ENCODE data around the gene SLC8A2.

Gene SLC8A2

GRCh38 chr19:47511128-47511517, 39.4 kb upstream of the SLC8A2 start:
- H3K4me3 ChIP-seq (ENCODE audit: low read length), result no peak overlapping the region
- peak overlapping the region; percentile 0 for H3K9ac ChIP-seq (ENCODE audit: low read length)
- peaks cover 67% of the 10 kb centered on the region for H3K4me1 ChIP-seq (ENCODE audit: control insufficient read depth, insufficient read depth, low read length)

GRCh38 chr19:47510516-47511127, 38.9 kb upstream of the SLC8A2 start:
- Histone ChIP-seq H3K27me3 (ENCODE audit: control insufficient read depth, insufficient read depth, low read length) (no peaks in the 10 kb centered on the region), H3K9me3 (ENCODE audit: control insufficient read depth, low read length) (no peaks in the 10 kb centered on the region), H3K36me3 (ENCODE audit: control insufficient read depth, insufficient read depth, low read length) (no peaks in the 10 kb centered on the region), H3K4me1 (ENCODE audit: control insufficient read depth, insufficient read depth, low read length) (peaks cover 67% of the 10 kb centered on the region), H3K9ac (ENCODE audit: low read length) (no peak overlapping the region), H3K4me3 (ENCODE audit: low read length) (no peak overlapping the region)

More at GRCh38 chr19:47511128-47511517, 39.4 kb upstream of the SLC8A2 start:
- Histone ChIP-seq H3K9me3 (ENCODE audit: control insufficient read depth, low read length) (no peaks in the 10 kb centered on the region), H3K36me3 (ENCODE audit: control insufficient read depth, insufficient read depth, low read length) (no peaks in the 10 kb centered on the region), H3K27me3 (ENCODE audit: control insufficient read depth, insufficient read depth, low read length) (no peaks in the 10 kb centered on the region)

DNA sequence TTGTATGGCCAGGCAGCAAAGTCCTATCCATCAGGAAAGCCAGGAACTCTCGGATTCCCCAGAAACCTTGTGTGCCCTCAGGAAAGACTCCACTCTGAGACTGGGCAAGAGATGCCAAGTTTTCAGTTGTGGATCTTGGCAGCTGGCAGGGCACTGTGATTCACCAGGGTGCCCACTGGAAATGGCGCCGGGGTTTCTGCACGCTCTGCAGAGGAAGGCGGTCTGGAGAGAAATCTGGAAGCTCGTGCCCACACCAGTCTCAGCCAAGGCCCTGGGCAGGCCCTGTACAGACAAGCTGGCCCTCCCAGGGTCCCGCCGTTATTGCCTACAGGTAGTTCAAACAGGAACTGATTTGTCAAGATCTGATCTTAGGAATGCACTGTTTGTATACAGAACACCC, 38.3 kb upstream of the SLC8A2 start:
- H3K4me3 ChIP-seq (ENCODE audit: low read length), result no peak overlapping the region
- peaks cover 67% of the 10 kb centered on the region for H3K4me1 ChIP-seq (ENCODE audit: control insufficient read depth, insufficient read depth, low read length)

DNA sequence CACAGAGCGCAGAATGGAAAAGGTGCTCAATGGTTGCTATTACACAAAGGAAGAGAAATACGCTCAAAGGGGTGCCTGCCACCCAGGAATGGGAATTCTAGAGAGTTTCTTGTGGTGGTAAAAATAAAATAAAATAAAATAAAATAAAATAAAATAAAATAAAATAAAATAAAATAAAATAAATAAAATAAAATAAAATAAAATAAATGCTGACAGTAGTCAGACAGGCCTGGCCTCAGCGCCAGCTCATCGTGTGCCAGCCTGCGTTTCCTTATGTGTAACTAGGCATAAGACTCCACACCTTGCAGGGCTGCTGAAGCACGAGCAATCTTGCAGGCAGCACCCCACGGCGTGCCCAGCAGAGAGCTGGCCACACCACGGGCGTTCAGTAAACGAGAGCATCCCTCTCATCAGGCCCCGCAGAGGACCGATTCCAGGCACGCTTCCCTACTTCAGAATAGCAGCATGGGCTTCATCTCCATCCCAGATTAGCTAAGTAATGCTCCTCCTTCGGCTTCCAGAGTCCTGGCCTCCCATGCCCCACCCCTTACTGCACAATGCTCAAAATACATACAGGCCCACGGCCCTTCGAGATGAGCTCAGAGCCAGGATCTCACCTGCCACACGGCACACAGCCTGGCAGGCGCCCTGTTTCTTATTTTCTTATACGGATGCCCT, 37.6 kb upstream of the SLC8A2 start:
- no peak overlapping the region for H3K4me3 ChIP-seq (ENCODE audit: low read length)
- no peaks in the 10 kb centered on the region for H3K36me3 ChIP-seq (ENCODE audit: control insufficient read depth, insufficient read depth, low read length)
- H3K27me3 ChIP-seq (ENCODE audit: control insufficient read depth, insufficient read depth, low read length), result no peaks in the 10 kb centered on the region
- H3K9me3 ChIP-seq (ENCODE audit: control insufficient read depth, low read length), result no peaks in the 10 kb centered on the region
- H3K9ac ChIP-seq (ENCODE audit: low read length), result peak overlapping the region; percentile 12
- peaks cover 66% of the 10 kb centered on the region for H3K4me1 ChIP-seq (ENCODE audit: control insufficient read depth, insufficient read depth, low read length)

More for the DNA sequence above, 38.3 kb upstream of the SLC8A2 start:
- no peaks in the 10 kb centered on the region for H3K27me3 ChIP-seq (ENCODE audit: control insufficient read depth, insufficient read depth, low read length)
- no peaks in the 10 kb centered on the region for H3K36me3 ChIP-seq (ENCODE audit: control insufficient read depth, insufficient read depth, low read length)
- H3K9ac ChIP-seq (ENCODE audit: low read length), result peak overlapping the region; percentile 12
- no peaks in the 10 kb centered on the region for H3K9me3 ChIP-seq (ENCODE audit: control insufficient read depth, low read length)

DNA sequence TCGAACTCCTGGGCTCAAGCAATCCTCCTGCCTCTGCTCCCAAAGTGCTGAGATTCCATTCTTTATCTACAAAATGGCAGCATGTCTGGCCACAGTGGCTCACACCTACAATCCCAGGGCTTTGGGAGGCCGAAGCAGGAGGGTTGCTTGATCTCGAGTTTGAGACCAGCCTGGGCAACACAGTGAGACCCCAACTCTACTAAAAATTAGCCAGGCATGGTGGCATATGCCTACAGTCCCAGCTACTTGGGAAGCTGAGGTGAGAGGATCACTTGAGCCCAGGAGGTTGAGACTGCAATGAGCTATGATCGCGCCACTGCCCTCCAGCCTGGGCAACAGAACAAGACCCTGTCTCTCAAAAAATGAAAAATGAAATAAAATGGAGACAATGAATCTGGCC, 37.0 kb upstream of the SLC8A2 start:
- Histone ChIP-seq H3K9me3 (ENCODE audit: control insufficient read depth, low read length) (no peaks in the 10 kb centered on the region), H3K9ac (ENCODE audit: low read length) (no peak overlapping the region), H3K36me3 (ENCODE audit: control insufficient read depth, insufficient read depth, low read length) (peaks cover under 1% of the 10 kb centered on the region), H3K27me3 (ENCODE audit: control insufficient read depth, insufficient read depth, low read length) (no peaks in the 10 kb centered on the region), H3K4me1 (ENCODE audit: control insufficient read depth, insufficient read depth, low read length) (peaks cover 61% of the 10 kb centered on the region), H3K4me3 (ENCODE audit: low read length) (no peak overlapping the region)

DNA sequence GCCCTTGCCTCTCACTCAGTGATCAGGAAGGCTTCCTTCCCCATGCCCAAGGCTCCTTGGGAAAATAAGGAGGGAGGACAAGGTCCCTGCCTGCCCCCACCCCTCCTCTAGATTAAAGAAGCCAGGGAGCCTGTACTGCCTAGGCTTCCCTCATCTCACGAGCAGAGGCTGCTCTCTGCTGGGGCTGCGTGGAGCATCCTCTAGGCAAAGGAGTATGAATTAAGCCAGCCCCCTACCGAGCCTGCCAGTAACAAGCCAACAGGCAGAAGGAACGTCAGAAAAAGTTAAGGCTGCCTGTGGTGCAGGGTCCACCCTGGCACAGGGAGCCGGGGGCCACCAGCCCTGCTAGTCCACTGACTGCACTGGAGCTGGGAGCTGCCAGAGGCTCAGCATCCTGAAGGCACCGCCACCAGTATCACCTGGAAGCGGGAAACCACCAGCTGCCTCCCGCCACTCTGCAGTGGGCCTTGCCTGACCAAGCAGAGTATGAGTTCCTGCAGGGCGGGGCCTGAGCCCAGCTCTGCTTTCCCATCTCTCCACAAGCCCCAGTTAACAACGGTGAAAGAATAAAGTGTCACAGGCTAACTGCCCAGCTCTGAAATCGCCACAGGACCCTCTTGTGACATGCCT, 36.3 kb upstream of the SLC8A2 start:
- Histone ChIP-seq H3K27me3 (ENCODE audit: control insufficient read depth, insufficient read depth, low read length) (no peaks in the 10 kb centered on the region), H3K4me1 (ENCODE audit: control insufficient read depth, insufficient read depth, low read length) (peaks cover 54% of the 10 kb centered on the region), H3K9ac (ENCODE audit: low read length) (no peak overlapping the region), H3K4me3 (ENCODE audit: low read length) (no peak overlapping the region), H3K9me3 (ENCODE audit: control insufficient read depth, low read length) (no peaks in the 10 kb centered on the region), H3K36me3 (ENCODE audit: control insufficient read depth, insufficient read depth, low read length) (peaks cover 4% of the 10 kb centered on the region)

GRCh38 chr19:47507012-47507411, 35.3 kb upstream of the SLC8A2 start:
- Histone ChIP-seq H3K4me3 (ENCODE audit: low read length) (no peak overlapping the region), H3K9me3 (ENCODE audit: control insufficient read depth, low read length) (no peaks in the 10 kb centered on the region), H3K36me3 (ENCODE audit: control insufficient read depth, insufficient read depth, low read length) (peaks cover 4% of the 10 kb centered on the region), H3K4me1 (ENCODE audit: control insufficient read depth, insufficient read depth, low read length) (peaks cover 44% of the 10 kb centered on the region), H3K27me3 (ENCODE audit: control insufficient read depth, insufficient read depth, low read length) (no peaks in the 10 kb centered on the region), H3K9ac (ENCODE audit: low read length) (peak overlapping the region; percentile 38)

DNA sequence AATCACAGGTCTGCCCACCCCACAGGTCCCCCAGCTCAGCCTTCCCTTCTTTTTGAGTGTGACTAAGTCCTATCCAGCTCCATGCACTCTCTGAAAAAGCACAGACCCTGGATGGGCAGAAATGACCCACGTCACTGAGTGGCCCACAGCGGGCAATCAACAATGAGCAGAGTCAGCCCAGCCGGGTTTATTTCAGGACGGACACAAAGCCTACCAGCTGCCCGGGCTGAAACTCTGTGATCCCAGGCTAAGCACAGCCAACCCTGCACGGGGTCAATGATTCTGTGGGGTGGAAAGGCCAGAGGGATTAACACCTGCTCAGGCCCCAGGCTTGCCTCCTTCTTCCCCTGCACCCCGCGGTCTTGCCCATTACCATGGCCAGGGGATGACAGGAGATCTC, 34.8 kb upstream of the SLC8A2 start:
- Histone ChIP-seq H3K36me3 (ENCODE audit: control insufficient read depth, insufficient read depth, low read length) (peaks cover 4% of the 10 kb centered on the region), H3K4me1 (ENCODE audit: control insufficient read depth, insufficient read depth, low read length) (peaks cover 38% of the 10 kb centered on the region), H3K27me3 (ENCODE audit: control insufficient read depth, insufficient read depth, low read length) (no peaks in the 10 kb centered on the region), H3K9me3 (ENCODE audit: control insufficient read depth, low read length) (no peaks in the 10 kb centered on the region), H3K9ac (ENCODE audit: low read length) (peak overlapping the region; percentile 38), H3K4me3 (ENCODE audit: low read length) (no peak overlapping the region)

DNA sequence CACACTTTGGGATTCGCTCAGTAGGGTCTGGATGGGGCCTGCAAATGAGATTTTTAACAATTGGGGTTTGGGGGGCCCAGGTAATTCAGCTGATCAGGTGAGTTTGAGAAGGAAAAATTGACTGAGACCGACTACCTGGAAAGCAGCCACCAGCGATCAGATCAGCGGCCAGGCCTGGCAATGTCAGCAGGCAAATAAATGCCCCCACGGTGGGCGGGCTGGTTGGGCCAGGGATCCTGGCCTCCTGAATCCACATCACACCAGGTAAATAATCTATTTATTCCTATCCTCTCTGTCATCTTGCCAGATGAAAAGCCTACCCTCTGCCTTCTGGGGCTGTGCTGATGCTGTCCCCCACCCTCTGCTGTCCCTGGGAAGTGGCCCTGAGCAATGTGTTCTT, 33.8 kb upstream of the SLC8A2 start:
- Histone ChIP-seq H3K36me3 (ENCODE audit: control insufficient read depth, insufficient read depth, low read length) (peaks cover 6% of the 10 kb centered on the region), H3K27me3 (ENCODE audit: control insufficient read depth, insufficient read depth, low read length) (no peaks in the 10 kb centered on the region), H3K9me3 (ENCODE audit: control insufficient read depth, low read length) (no peaks in the 10 kb centered on the region), H3K4me1 (ENCODE audit: control insufficient read depth, insufficient read depth, low read length) (peaks cover 31% of the 10 kb centered on the region), H3K4me3 (ENCODE audit: low read length) (no peak overlapping the region), H3K9ac (ENCODE audit: low read length) (no peak overlapping the region)

GRCh38 chr19:47503826-47504150, 32.1 kb upstream of the SLC8A2 start:
- no peak overlapping the region for H3K4me3 ChIP-seq (ENCODE audit: low read length)
- H3K9ac ChIP-seq (ENCODE audit: low read length), result no peak overlapping the region
- peaks cover 9% of the 10 kb centered on the region for H3K36me3 ChIP-seq (ENCODE audit: control insufficient read depth, insufficient read depth, low read length)
- H3K4me1 ChIP-seq (ENCODE audit: control insufficient read depth, insufficient read depth, low read length), result peaks cover 17% of the 10 kb centered on the region
- H3K27me3 ChIP-seq (ENCODE audit: control insufficient read depth, insufficient read depth, low read length), result no peaks in the 10 kb centered on the region
- no peaks in the 10 kb centered on the region for H3K9me3 ChIP-seq (ENCODE audit: control insufficient read depth, low read length)

GRCh38 chr19:47503130-47503825, 31.6 kb upstream of the SLC8A2 start:
- Histone ChIP-seq H3K36me3 (ENCODE audit: control insufficient read depth, insufficient read depth, low read length) (peaks cover 12% of the 10 kb centered on the region), H3K9ac (ENCODE audit: low read length) (no peak overlapping the region), H3K9me3 (ENCODE audit: control insufficient read depth, low read length) (no peaks in the 10 kb centered on the region), H3K27me3 (ENCODE audit: control insufficient read depth, insufficient read depth, low read length) (no peaks in the 10 kb centered on the region), H3K4me3 (ENCODE audit: low read length) (no peak overlapping the region), H3K4me1 (ENCODE audit: control insufficient read depth, insufficient read depth, low read length) (peaks cover 15% of the 10 kb centered on the region)

Measured in mucosa of stomach (tissue), 1 donor.